Measurements from ENCODE around the gene SMG1. TPM values are rescaled to one million over a fixed set of nuclear protein-coding genes. Genes with fewer than 3 reads are reported as not detected.
"Not testable (repeated sequence)": the region's sequence is repeated elsewhere in the genome, so short reads cannot be mapped to it uniquely, and the experiment has no call there.

The SMG1 gene
- polyA plus RNA-seq, 4 donors = 49.8 to 59.0 (median 53.3) TPM

DNA sequence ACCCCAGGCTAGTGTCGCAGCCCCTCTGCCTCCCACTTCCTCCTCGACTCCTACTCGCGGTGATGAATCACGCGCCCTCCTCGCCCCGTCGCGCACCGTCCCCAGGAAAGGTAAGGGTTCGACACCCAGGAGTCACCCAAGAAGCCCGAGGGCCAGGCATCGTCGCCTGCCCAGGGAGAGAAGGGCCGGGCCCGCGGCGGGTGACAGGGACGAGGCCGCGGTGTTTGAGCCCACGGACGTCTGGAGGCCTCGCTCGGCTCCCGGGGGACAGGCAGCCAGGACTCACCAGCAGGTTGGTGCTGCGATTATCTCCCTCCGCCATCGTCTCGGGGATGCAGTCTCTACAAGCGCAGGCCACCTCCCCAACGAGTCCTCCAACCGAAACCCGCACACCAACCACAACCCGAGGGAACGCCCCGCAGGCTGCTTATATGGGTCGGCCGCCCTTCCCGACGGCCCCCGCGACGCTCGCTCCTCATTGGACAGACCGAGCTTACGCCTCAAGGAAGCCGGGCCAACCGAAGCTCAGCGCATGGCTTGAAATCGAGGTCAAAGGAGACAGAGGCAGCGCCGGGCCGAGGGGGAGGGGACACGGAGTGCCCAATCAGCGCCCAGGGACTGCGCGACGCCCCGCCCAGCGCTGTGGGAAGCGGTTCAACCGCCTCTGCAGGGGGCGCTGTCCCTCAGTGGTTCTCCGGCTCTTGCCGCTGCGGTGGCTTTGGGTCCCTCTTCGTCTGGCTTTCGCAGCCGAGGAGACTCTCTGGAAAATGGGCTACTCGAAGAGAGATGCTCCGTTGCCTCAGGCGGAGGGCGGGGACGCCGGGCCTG, 124.8 kb downstream of the SMG1 start, which contains the start of gene ARL6IP1:
ARL6IP1 (minus strand) TSS at position 405 of the 828 bp plus-strand sequence; CDS start at position 322, 83 bp downstream.
- peak; percentile 94 to 98 (median 98) for DNase-seq (ENCODE audit: low read depth in 4 of 4, low spot score in 3 of 4)

DNA sequence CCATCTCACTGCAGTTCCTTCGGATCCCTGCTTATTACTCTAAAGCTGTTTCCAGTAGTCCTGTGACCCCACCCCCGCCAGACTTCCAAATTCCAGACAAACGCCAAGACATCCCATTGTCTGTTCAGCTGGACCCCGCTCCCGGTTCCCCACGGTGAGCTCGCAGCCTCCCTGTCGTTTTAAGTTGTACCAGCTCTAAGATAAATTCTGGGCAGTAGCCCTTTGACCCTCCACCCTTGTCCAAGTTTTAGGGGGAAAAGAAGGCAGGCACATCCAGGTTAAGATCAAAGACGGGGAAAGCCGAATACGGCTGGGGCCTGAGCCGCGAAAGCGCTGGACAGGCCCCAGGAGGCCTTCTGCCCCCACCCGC, 125.4 kb downstream of the SMG1 start:
- DNase-seq (ENCODE audit: low read depth in 4 of 4, low spot score in 3 of 4) = peak in 1 of 4 donors; percentile 23

DNA sequence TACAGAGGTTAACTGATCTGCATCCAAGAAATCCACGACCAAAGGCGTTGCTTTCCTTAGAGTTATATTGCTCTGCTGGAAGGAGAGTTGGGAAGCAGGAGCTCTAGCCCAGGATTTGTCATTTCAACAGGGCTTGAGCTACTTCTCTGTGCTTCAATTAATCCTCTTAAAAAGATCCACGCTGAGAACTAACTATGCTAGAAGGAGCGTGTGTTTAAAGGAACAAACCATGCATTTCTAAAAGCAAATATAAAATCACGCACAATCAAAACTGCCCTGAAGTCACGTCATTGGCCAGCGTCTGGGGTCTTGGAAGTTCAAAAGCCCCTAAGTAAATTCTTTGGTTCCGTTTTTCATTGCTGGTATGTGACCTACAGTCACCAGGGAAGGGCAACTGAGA, 125.9 kb downstream of the SMG1 start:
- no peak for DNase-seq (ENCODE audit: low read depth in 4 of 4, low spot score in 3 of 4)

DNA sequence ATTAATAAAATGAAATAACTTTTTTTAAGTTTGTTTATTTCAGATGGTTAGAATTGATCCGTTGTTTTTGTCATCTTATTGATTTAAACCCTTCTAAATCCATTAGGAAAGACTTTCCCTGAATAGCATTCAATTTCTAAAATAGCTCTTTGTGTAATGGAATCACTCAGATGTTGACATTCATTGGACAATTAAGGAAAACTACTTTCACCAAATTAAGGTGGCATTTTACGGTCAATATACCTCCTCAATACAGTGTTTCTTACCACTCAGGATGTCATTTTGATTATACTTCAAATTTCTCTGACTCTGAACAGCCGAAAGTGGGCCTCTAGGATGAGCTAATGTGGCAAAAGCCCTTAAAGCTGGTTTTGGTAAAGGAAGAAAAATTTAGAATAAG, 126.7 kb downstream of the SMG1 start:
- no peak for DNase-seq (ENCODE audit: low read depth in 4 of 4, low spot score in 3 of 4)

DNA sequence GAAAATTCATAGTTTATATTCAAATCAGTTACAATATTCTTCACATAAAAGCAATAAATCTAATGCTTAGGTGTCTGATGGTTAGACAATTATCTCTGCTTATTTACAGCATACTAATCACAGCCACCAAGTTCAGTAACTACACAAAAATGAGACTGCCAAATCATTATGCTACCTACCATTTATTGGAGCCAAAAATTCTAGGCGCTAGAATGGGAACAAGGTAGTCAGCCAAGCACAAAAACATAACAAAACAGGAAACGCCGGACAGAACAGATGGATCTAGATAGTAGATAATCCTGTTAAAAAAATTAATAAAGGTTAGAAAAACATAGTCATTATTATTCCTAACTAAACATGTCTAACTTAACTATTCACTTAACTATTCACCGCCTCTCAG, 128.5 kb downstream of the SMG1 start:
- DNase-seq (ENCODE audit: low read depth in 4 of 4, low spot score in 3 of 4) = no peak

DNA sequence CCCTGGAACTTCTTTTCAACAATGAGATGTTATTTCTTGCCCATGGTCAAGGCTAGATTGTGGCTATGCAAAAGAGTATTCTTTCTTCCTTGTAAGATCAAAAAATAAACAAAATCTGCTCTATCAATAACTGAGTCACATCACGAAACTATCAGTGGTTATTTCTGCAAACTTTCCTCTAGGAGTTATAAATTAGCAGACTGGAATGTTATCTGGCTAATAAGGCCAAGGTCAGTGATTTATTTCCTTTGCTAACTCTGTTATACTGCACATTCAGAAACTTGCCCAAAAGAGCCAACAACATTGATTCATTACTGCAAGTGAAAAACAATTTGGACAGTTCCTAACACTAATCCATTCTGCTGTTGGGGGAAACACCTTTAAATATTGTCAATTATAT, 129.8 kb downstream of the SMG1 start:
- no peak for DNase-seq (ENCODE audit: low read depth in 4 of 4, low spot score in 3 of 4)

DNA sequence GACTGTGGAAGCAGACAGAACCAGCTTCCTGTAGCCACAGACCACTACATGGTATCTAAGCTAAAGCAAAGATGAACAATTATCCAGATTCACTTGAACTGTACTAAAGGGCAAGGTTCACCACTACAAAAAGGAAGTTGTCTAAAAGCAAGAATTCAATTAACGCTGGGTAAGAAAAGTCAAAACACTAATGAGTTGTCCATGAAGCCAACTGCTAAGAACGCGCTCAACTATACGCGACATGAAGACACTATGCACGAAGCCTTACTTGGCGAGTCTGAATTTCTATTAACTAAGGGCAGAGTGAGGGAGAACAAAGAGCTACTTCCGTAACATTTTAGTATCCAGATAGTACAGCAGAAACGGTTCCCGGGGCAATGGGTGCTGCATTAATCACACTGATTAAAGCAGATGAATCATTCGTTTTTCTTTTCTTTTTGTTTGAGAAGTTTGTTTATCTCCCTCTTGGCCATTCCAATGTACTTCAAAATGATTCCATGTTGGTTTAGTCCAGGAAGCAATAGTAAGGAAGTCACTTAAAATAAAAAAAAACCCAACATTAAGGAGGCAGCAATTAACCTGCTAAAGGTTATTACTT, 133.3 kb downstream of the SMG1 start:
- DNase-seq (ENCODE audit: low read depth in 4 of 4, low spot score in 3 of 4) = no peak

DNA sequence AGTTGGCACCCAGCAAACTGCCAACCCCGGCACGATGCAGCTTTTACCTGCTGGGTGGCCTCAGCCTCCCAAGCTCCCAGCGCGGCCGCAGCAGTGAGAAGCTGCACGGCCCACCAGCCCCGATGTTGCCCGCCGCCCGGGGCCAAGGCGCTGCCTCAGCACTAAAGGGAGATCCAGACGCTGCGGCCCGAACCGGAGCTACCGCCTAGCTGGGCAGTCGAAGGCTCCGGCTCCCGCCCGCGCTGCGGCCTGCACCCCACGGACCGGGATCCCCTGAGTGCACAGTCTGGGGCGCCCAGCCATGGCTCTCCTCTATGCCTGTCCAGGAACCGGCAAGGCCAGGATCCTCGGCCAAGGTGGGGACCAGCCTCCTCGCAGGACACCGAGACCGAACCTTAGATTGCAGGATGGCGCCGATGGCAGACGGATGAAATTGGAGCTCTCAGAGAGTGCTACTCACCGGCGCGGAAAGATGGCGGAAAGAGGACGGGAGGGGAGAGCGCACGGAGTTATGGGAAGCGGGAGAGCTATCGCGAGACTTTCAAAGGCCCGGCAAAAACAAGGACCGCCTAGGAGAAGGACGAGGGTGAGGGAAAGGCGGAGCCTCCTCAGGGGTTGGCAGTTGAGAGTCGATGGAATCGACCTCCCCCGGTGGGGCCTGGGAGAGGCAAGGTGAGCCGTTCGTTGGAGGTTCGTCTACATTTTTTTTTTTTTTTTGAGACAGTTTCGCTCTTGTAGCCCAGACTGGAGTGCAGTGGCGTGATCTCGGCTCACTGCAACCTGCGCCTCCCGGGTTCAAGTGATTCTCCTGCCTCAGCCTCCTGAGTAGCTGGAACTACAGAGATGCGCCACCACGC, 136.1 kb downstream of the SMG1 start, which contains the start of gene RPS15A:
RPS15A (minus strand) TSS at position 485 of the 857 bp plus-strand sequence. CDS start 1,221 bp downstream, outside the sequence.
- DNase-seq (ENCODE audit: low read depth in 4 of 4, low spot score in 3 of 4) = peak; percentile 92 to 96 (median 95)

DNA sequence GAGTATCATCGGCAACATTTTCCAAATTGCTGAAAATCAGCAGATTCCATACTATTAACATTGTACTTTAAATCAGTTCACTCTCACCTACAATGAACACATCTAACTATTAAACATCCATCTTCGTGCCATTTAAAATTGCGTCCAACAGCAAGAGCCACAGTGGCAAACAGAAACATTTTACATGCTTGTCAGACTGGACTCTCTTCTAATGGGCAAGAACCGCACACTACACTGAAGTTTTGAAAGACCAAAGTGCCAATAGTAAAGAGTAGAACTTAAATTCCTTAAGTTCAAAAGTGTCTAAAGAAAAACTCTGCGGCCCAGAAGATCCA, 136.7 kb downstream of the SMG1 start:
- DNase-seq (ENCODE audit: low read depth in 4 of 4, low spot score in 3 of 4) = no peak

DNA sequence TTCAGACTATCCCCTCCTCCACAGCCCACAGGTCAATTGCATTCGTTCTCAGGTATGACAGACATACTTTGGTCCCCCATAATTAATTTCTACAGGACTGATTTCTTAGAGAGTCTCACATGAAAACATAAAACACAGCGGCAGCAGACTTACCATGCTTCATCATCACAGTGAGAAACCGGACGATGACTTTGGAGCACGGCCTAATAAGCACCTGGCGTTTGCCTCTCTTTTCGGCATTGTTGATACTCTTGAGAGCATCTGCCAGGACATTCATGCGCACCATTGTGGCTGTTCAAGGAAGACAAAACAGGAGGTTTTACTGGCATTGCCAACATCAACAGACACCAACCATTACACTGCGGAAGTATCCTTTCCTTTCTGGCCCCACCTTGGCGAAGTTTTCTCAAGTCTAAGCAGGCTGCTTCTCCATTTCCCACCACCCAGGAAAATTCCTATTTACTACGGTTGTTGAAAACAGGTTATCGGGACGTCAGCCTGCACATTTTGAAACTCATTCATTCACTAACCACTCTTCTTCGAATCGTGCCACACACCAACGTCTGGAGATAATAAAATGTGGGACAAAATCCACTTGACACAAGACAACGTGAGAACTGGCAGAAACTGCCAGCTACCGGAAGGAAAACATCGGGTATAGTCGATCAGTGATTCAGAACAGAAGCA, 137.2 kb downstream of the SMG1 start:
- DNase-seq (ENCODE audit: low read depth in 4 of 4, low spot score in 3 of 4) = no peak

DNA sequence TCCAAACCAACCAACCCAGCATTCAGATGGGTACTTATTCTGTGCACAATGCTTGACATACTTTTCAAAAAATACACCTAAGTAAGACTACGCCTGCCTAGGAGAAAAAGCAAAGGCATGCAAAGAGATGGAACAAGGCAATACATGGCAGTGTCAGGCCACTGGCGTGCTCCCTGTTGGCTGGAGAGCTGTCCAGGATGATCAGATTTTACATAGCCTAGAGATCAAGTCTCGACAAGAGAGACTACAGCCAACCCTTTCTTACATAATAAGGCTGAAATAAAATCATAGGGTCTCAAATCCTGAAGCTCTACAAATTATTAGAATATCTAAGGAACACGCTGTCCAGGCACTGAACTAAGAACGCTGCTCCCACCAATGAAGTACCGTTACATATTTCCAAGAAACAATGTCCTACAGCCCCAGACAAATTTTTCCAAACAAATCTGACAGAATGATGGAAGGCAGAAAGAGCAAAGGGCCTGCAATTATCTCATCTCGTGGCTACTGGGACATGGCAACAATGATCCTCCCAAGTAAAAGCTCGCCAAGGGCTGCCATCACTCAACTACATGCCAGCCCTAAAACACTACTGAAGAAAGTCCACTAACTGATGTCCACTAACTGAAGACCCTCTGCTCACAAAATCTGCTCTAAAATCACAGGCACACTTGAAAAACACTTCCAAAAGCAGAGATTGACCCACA, 141.1 kb downstream of the SMG1 start:
- no peak for DNase-seq (ENCODE audit: low read depth in 4 of 4, low spot score in 3 of 4)

DNA sequence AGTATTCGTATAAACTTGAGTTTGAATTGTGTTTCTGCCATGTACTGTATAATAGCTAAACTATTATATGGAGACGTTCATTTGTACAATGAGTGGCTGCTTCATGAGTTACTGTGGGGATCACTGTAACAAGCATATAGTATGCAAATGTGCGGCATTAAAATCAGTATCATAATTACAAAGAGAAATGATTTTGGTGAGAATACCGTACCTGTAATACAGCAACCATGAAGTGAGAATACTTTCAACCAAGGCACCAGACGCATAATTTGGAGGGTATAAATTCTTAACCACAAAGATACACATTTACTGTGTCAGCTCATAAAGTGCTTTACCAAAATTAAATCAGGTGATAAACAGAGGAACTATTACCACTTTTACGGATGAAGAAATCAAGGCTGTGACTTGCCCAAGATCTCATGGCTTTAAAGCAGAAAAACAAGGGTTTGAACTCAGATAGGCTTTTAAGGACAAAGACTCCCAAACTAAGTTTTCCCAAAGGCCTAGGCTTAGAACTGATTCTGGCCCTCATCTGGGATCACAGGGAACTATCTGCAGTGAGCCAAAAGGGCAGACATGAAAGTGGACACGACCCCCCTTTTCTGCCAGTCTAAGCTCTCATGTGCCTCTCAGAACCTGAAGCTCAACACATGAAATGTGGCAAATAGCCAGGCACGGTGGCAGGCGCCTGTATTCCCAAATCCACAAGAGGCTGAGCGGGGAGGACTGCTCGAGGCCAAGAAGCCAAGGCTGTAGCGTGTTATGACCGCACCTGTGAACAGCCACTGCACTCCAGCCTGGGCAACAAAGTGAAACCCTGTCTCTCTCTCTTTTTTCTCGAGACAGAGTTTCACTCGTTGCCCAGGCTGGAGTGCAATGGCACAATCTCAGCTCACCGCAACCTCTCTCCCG, 142.5 kb downstream of the SMG1 start:
- DNase-seq (ENCODE audit: low read depth in 4 of 4, low spot score in 3 of 4) = no peak

DNA sequence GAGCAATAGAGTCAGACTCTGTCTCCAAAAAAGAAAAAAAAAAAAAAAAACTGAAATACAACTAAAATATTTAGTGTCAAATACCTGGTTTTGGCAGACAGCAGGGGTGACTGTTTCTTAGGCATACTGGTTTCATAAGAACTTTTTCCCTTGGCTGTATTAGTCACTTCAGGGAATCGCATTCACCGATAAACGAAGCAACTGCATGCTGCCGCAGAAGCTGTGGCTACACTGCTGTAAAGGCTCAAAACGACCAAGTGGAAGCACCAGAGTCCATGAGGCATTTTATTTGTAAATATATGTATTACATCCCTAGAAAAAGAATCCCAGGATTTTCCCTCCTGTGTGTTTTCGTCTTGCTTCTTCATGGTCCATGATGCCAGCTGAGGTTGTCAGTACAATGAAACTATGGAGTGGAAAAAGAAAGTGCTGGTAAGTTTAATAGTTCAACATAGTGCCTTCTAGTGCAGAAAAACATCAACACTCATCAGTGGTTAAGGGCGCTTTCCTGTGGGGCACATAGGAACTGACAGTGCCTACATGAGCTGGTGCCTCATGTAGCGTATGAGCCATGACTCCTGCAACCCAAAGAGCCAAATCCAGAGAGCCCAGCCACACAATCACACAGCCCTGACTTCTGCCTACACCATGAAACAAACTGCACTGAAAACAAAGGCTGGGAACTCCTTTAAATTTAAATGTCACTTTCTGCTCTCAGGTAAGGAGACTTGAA, 143.3 kb downstream of the SMG1 start:
- DNase-seq (ENCODE audit: low read depth in 4 of 4, low spot score in 3 of 4) = no peak

DNA sequence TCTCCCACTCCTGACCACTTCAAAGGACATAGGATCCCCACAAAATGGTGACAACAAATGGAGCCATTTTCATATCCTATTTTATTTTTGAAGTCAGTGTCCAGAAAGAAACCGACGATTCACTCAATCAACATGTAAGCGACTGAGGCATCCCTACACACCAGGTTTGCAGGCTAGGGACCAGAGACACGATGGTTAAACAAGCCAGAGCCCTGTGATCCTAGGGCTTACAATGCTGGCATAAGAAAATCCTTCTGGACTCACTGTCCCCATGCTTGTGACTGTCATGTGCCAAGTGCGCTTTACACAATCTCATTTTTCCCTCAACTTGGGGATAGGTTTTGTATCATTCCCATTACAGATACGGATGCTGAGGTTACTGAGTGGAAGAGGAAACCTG, 145.0 kb downstream of the SMG1 start:
- not testable (repeated sequence) for DNase-seq (ENCODE audit: low read depth in 4 of 4, low spot score in 3 of 4)

DNA sequence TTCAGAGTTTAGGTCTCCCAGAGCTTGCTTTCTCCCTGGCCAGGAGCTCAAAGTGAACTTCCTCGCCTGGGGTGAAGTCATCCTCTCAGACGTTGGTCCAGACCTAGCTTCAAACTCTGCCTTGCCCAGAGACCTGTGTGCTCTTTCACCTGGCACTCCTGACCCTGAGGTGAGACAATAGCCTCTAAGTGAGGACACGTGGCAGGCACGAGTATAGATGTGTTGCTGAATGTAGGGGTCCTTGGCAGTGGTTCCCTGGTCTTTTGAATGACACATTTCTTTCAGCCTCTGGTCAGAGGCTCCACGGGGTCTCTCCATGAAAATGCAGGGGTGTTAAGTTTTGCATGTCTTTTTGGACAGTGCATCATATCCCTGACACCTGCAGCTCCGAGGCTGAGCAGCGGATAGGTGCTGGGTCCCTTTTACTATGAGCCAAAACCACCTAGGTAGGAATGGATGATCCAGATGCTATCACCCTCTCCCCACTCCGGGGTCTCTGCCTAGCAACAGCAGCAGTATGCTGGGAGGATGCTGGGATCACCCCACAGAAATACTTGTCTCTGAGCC, 145.7 kb downstream of the SMG1 start:
- DNase-seq (ENCODE audit: low read depth in 4 of 4, low spot score in 3 of 4) = not testable (repeated sequence)

DNA sequence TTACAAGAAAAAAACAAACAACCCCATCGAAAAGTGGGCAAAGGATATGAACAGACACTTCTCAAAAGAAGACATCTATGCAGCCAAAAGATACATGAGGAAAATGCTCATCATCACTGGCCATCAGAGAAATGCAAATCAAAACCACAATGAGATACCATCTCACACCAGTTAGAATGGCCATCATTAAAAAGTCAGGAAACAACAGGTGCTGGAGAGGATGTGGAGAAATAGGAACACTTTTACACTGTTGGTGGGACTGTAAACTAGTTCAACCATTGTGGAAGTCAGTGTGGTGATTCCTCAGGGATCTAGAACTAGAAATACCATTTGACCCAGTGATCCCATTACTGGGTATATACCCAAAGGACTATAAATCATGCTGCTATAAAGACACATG, 148.5 kb downstream of the SMG1 start:
- not testable (repeated sequence) for DNase-seq (ENCODE audit: low read depth in 4 of 4, low spot score in 3 of 4)

DNA sequence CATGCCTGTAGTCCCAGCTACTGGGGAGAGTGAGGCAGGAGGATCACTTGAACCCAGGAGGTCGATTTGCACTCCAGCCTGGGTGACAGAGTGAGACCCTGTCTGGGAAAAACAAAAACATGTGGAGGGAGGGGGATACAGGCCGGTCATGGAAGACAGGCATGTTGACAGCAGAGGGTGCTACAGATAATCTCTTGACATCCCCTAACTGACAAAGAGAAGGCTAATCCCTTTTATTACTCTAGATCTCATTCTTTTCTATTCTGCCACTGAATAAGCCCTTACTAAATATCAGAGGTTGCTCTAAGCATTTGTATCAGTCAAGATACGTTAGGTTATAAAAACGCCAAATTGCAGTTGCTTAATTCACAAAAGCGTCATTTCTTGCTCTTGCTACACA, 149.9 kb downstream of the SMG1 start:
- DNase-seq (ENCODE audit: low read depth in 4 of 4, low spot score in 3 of 4) = not testable (repeated sequence)

DNA sequence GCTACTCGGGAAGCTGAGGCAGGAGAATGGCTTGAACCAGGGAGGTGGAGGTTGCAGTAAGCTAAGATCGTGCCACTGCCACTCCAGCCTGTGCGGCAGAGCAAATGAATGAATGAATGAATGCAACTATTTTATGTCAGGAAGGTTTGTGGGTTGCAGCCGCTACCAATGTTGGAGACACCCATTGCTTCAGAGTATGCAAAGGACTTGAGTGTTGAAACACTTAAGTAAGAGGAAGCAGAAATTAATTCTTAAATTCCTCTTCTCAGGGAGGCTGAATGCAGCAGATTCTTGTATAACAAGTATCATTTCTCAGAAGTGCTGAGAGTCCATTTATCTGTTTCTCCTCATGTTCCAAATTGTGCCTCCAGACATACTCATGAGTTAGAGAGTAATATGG, 151.6 kb downstream of the SMG1 start:
- not testable (repeated sequence) for DNase-seq (ENCODE audit: low read depth in 4 of 4, low spot score in 3 of 4)
